Activated naive CD4-positive, alpha-beta T cell treated with anti-CD3 and anti-CD28 coated beads, Interleukin-2, amount 50 U/mL, for 24 hours (primary cell): Measurements from ENCODE around the gene HRC.
A peak's percentile ranks its signal among the peaks of the same experiment; 100 is the strongest.
"Not testable (repeated sequence)": the region's sequence is repeated elsewhere in the genome, so short reads cannot be mapped to it uniquely, and the experiment has no call there.

Source experiments
- H3K27ac Mint-ChIP-seq: one replicate; pipeline ENCODE4 v1.8.0; 2021; ENCODE audit warnings: mild to moderate bottlenecking, mixed read lengths
- H3K27me3 Mint-ChIP-seq: one replicate; pipeline ENCODE4 v1.8.0; 2021; ENCODE audit warnings: mixed read lengths
- H3K36me3 Mint-ChIP-seq: one replicate; pipeline ENCODE4 v1.8.0; 2021; ENCODE audit warnings: mixed read lengths
- H3K4me1 Mint-ChIP-seq: one replicate; pipeline ENCODE4 v1.8.0; 2021; ENCODE audit warnings: mixed read lengths
- H3K4me3 Mint-ChIP-seq: one replicate; pipeline ENCODE4 v1.8.0; 2021; ENCODE audit warnings: mild to moderate bottlenecking, mixed read lengths
- H3K9me3 Mint-ChIP-seq: one replicate; pipeline ENCODE4 v1.8.0; 2021; ENCODE audit warnings: mixed read lengths

Gene HRC

GRCh38 chr19:49127674-49128544 is 27.3 kb downstream of the HRC start:
- Mint-ChIP-seq H3K36me3 (no peaks in the 10 kb centered on the region), H3K4me3 (peak overlapping the region; percentile 88), H3K9me3 (no peaks in the 10 kb centered on the region), H3K27ac (peak overlapping the region; percentile 78), H3K27me3 (no peaks in the 10 kb centered on the region), H3K4me1 (peaks cover 20% of the 10 kb centered on the region)

DNA sequence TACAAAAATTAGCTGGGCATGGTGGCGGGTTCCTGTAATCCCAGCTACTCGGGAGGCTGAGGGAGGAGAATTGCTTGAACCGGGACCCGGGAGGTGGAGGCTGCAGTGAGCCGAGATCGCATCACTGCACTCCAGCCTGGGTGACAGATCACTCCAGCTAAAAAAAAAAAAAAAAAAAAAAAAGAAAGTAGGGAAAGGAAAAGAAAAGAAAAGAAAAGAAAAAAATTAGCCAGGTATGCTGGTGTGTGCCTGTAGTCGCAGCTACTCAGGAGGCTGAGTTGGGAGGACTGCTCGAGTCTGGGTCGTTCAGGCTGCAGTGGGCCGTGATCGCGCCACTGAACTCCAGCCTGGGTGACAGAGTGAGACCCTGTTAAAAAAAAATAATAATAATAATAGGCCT is 28.0 kb downstream of the HRC start:
- peaks cover 16% of the 10 kb centered on the region for H3K4me1 Mint-ChIP-seq
- H3K4me3 Mint-ChIP-seq, H3K36me3 Mint-ChIP-seq, H3K27ac Mint-ChIP-seq, H3K27me3 Mint-ChIP-seq, H3K9me3 Mint-ChIP-seq: not testable (repeated sequence)

DNA sequence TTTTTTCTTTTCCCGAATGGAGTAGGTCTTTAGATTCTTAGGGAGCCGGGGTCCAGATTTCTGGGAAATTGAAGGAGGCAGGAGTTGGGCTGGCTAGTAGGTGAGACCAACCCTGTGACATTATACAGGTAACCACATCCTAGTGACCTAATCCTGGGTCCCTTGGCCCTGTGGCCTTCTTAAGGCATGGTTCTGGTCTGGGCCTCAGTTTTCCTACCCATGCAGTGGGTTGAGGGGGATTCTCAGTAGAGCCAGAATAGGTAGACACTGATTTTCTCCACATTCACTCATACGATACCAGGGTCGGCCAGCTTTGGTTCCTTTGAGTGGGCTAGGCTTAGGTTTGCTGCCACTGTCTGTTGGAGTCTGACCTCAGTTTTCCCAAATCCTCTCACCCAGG is 28.6 kb downstream of the HRC start:
- Mint-ChIP-seq H3K36me3 (no peaks in the 10 kb centered on the region), H3K4me1 (peaks cover 16% of the 10 kb centered on the region), H3K27me3 (no peaks in the 10 kb centered on the region), H3K9me3 (no peaks in the 10 kb centered on the region), H3K27ac (no peak overlapping the region), H3K4me3 (no peak overlapping the region)

DNA sequence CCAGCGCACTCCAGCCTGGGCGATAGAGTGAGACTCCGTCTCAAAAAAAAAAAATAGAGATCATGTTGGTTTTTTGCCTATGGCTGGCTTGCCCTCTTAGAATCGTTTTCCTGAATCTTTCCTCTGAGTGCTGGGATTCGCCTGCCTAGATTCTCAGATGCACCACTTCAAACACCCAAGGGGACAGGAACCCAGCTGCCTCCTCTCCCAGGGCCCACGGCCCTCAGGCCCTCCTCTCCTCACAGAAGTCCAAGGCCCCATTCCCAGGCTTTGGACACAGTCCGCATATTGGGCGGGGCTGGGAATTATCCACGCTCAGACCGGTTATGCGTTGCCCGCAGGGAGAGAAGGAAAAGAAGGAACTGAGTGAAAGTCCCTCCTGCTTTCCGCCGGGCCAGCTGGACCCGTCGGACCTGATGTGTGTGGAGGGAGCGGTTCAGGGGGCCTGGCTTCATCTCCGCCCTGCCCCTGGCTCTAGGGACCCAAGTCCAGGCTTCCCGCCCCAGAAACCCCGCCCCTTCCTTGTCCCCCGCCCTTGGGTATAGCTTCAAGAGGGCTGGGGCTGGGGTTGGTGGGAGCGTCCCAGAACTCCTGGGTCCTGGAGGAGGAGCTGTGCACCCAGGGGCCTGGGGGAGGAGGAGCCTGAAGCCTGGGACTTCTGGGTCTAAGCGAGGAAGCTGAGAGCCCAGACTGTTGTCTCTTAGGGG is 30.0 kb downstream of the HRC start:
- H3K9me3 Mint-ChIP-seq: no peaks in the 10 kb centered on the region
- no peak overlapping the region for H3K27ac Mint-ChIP-seq
- no peak overlapping the region for H3K4me3 Mint-ChIP-seq
- H3K36me3 Mint-ChIP-seq: no peaks in the 10 kb centered on the region
- H3K27me3 Mint-ChIP-seq: no peaks in the 10 kb centered on the region
- peaks cover 25% of the 10 kb centered on the region for H3K4me1 Mint-ChIP-seq

DNA sequence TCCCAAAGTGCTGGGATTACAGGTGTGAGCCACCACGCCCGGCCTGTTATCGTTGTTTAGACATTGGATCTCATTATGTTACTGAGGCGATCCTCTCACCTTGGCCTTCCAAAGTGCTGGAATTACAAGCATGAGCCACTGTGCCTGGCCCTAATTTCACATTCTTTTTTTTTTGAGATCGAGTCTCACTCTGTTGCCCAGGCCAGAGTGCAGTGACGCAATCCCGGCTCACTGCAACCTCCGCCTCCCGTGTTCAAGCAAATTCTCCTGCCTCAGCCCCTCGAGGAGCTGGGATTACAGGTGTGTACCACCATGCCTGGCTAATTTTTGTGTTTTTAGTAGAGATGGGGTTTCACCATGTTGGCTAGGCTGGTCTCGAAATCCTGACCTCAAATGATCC is 31.9 kb downstream of the HRC start:
- not testable (repeated sequence) for H3K36me3 Mint-ChIP-seq, H3K9me3 Mint-ChIP-seq, H3K27ac Mint-ChIP-seq, H3K27me3 Mint-ChIP-seq, H3K4me3 Mint-ChIP-seq
- peaks cover 19% of the 10 kb centered on the region for H3K4me1 Mint-ChIP-seq

DNA sequence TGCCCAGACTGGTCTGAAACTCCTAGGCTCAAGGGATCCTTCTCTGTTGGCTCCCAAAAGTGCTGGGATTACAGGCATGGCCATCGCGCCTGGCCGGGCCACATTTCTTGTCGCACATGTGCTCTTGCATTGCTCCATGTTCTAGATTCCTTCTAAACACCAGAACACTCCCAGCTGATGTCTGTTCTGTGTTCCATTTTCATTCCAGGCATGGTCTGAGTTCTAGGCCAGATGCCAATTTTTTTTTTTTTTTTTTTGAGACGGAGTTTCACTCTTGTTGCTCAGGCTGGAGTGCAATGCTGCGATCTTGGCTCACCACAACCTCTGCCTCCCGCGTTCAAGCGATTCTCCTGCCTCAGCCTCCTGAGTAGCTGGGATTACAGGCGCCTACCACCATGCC is 33.4 kb downstream of the HRC start:
- not testable (repeated sequence) for H3K27me3 Mint-ChIP-seq, H3K9me3 Mint-ChIP-seq, H3K36me3 Mint-ChIP-seq, H3K27ac Mint-ChIP-seq, H3K4me3 Mint-ChIP-seq
- peaks cover 23% of the 10 kb centered on the region for H3K4me1 Mint-ChIP-seq

DNA sequence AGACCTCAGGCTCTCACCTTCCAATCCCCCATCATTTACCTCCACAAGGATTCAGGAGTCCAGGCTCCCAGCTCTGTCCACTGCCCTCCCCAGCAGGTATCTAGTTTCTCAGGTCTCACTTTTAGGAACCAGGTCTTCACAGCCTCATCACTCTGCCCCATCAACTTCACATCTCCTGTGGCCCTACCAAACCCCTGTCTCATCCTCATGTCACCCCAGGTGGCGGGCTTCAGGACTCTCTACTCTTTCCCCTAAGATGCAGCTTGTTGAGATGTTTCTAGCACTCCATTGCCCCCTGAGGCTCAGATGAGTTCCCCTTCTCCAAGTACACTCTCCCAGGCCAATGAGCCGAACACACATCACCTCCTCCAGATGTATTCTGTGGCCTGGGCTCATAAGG is 34.3 kb downstream of the HRC start:
- Mint-ChIP-seq H3K4me1 (peaks cover 31% of the 10 kb centered on the region), H3K36me3 (no peaks in the 10 kb centered on the region), H3K4me3 (peak overlapping the region; percentile 81), H3K27me3 (no peaks in the 10 kb centered on the region), H3K9me3 (no peaks in the 10 kb centered on the region), H3K27ac (peak overlapping the region; percentile 43)

DNA sequence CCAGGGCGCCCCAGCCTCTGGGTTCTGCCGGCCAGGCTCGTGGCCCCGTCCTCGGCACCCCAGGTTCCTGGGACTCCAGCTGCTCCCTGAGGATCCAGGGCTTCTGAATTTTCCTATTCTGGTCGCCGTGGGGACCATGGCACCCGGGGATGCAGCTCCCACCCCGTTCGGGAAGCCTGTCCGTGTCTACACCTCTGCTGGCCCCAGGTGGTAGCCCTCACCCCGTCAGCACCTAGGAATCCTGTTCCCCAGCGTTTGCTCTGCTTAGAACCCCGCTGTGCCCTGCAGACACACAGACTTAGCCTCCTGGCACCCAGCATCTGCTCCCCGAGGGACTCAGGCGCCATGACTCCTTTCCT is 34.9 kb downstream of the HRC start:
- no peaks in the 10 kb centered on the region for H3K27me3 Mint-ChIP-seq
- H3K36me3 Mint-ChIP-seq: no peaks in the 10 kb centered on the region
- peak overlapping the region; percentile 68 for H3K27ac Mint-ChIP-seq
- H3K4me1 Mint-ChIP-seq: peaks cover 34% of the 10 kb centered on the region
- peak overlapping the region; percentile 81 for H3K4me3 Mint-ChIP-seq
- no peaks in the 10 kb centered on the region for H3K9me3 Mint-ChIP-seq

DNA sequence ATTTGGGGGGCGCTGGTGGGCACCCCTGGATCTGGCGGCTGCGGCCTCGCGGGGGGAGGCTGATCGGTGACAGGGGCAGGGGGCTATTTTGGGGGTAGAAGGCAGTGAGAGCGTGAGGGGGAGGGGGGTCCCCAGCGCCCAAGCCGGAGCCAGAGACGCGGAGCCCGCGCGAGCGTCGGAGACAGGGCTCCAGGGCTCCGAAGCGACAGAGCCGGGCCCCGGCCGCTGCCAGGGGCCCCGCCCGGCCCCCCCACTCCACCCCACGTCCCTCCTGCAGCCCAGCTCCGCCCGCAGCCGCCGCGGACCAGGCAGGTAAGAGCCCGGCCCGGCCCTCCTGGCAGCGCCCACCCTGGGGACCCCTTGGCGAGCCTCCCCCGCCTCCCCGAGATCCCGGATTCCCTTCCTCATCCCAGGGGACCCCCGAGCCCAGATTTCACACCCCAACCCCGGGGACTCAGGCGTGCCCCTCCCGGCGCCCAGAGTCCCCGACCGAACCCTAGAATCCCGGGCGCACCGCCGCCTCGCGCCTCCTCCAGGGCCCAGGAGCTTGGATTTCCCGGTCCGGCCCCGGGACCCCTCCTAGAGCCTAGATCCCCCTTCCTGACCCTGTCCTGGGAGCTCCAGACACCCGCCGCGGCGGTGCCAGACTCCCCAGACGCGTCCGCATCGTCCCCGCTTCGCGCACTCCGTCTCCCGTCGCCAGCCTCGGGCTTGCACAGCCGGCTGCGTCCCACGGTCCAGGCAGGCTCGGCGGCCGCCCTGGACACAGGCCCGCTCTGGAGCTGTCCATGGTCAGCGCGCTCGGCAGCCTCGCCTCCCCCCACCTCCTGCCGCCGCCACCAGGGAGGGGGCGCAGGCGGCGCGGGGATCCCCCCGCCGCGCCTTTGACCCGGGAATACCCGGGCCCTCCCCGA is 35.5 kb downstream of the HRC start, which contains the start of gene PPFIA3:
PPFIA3 (plus strand) TSS at position 134 of the 914 bp plus-strand sequence. CDS start 8,330 bp downstream, outside the sequence.
- Mint-ChIP-seq H3K4me1 (peaks cover 38% of the 10 kb centered on the region), H3K36me3 (no peaks in the 10 kb centered on the region), H3K9me3 (no peaks in the 10 kb centered on the region), H3K27ac (peak within 1 kb of the TSS; percentile 92), H3K4me3 (peak within 1 kb of the TSS; percentile 92), H3K27me3 (no peaks in the 10 kb centered on the region)

DNA sequence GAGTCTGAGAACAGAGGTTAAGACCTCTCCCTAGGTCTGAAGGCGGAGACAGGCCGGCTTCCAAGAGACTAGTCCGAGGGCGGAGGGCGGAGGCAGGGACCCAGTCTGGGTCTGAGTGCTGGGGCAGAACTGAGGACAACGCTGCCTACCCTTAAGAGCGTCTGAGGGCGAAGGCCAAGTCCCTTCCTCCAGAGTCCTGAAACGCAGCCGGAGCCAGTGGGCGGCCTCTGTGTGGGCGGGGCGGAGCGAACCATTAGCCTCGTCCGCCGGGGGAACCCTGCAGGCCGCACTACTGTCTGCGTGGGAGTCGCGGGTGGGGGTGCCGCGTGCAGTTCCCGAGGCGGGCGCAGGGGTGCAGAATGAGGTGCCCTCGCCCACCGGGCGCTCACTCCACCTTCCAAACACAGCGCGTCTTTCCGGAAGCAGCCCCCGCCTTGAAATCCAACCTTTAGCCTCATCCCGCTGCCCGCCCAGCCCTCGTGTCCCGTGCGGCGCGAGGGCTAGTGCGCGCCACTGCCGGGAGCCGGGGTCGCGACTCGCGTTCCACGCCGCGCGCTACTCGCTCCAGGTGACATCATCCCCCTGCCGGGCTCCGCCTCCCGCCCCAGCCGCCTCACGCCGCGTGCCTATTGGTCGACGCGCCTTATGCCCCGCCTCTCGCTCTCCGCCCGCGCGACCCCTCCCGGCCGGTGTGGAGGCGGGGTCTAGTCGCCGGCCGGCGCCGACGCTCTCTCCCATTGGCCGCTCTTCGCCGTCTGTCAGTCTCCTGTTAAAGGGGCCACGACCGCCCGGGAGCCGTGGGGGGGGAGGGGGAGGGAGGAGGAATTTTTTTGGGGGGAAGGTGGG is 36.4 kb downstream of the HRC start, which contains the start of gene C19orf73:
C19orf73 (minus strand) TSS at position 579 of the 846 bp plus-strand sequence; CDS start at position 458, 121 bp downstream.
- Mint-ChIP-seq H3K36me3 (no peaks in the 10 kb centered on the region), H3K9me3 (no peaks in the 10 kb centered on the region), H3K27ac (peak within 1 kb of the TSS; percentile 92), H3K27me3 (no peaks in the 10 kb centered on the region), H3K4me3 (peak within 1 kb of the TSS; percentile 92), H3K4me1 (peaks cover 41% of the 10 kb centered on the region)

- H3K27ac Mint-ChIP-seq: peak overlapping the region; percentile 92
- H3K4me3 Mint-ChIP-seq: peak overlapping the region; percentile 92
- H3K27me3 Mint-ChIP-seq: no peaks in the 10 kb centered on the region
These were observed 37.3 kb downstream of the HRC start for GRCh38 chr19:49117677-49118564.

DNA sequence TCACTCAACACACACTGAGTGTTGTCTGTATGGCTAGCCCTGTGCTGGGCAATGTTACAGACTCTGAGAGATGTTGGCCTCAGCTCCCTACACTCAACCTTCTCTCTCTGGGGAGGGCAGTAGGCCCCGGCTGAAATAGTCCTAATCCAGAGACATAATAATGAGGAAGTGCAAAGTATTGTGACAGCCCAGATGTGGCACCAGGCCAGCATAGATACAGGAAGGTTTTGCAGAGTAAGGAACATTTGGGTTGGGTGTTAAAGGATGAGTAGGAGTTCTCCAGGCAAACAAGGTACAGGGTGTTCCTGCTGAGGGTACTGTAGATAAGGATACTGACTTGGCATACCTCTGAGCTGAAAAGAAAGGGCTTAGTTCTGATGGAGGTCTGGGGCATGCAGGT is 38.7 kb downstream of the HRC start:
- Mint-ChIP-seq H3K36me3 (no peaks in the 10 kb centered on the region), H3K4me3 (peak overlapping the region; percentile 31), H3K4me1 (peaks cover 49% of the 10 kb centered on the region), H3K27me3 (no peaks in the 10 kb centered on the region), H3K9me3 (no peaks in the 10 kb centered on the region), H3K27ac (no peak overlapping the region)

More at GRCh38 chr19:49117677-49118564, 37.3 kb downstream of the HRC start:
- Mint-ChIP-seq H3K9me3 (no peaks in the 10 kb centered on the region), H3K4me1 (peaks cover 49% of the 10 kb centered on the region), H3K36me3 (no peaks in the 10 kb centered on the region)

GRCh38 chr19:49114630-49115363 is 40.4 kb downstream of the HRC start:
- Mint-ChIP-seq H3K27me3 (no peaks in the 10 kb centered on the region), H3K4me1 (peaks cover 40% of the 10 kb centered on the region), H3K27ac (peak overlapping the region; percentile 48), H3K9me3 (no peaks in the 10 kb centered on the region), H3K36me3 (no peaks in the 10 kb centered on the region), H3K4me3 (peak overlapping the region; percentile 66)
